ENCODE measurements around the gene ADISSP.
"Not testable (repeated sequence)": the region's sequence is repeated elsewhere in the genome, so short reads cannot be mapped to it uniquely, and the experiment has no call there.

The ADISSP gene

GRCh38 chr20:3797592-3798372 lies 30.2 kb upstream of the ADISSP start:
- DNase-seq, result peak; percentile 82

GRCh38 chr20:3797226-3797545 lies 29.6 kb upstream of the ADISSP start:
- no peak for DNase-seq

- DNase-seq, result no peak
Observed at GRCh38 chr20:3796477-3797225, 29.1 kb upstream of the ADISSP start.

- peak; percentile 88 for DNase-seq
Observed at GRCh38 chr20:3795511-3796468, 28.2 kb upstream of the ADISSP start, which contains the start of gene CDC25B. TSS of gene CDC25B (plus strand) at chr20:3796310. CDS start at chr20:3796532, 222 bp downstream.

- DNase-seq, result no peak
Observed at GRCh38 chr20:3794701-3795420, 27.3 kb upstream of the ADISSP start.

GRCh38 chr20:3794168-3794567 lies 26.6 kb upstream of the ADISSP start:
- DNase-seq, result not testable (repeated sequence)

DNA sequence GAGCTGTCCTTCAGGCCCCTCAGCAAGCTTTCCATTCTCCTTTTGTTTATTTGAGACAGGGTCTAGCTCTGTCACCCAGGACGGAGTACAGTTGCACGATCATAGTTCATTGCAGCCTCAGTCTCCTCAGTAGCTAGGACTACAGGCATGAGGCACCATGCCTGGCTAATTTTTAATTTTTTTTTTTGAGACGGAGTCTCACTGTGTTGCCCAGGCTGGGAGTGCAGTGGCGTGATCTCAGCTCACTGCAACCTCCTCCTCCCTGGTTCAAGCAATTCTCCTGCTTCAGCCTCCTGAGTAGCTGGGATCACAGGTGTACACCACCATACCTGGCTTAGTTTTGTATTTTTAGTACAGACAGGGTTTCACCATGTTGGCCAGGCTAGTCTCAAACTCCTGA lies 21.6 kb upstream of the ADISSP start:
- not testable (repeated sequence) for DNase-seq

DNA sequence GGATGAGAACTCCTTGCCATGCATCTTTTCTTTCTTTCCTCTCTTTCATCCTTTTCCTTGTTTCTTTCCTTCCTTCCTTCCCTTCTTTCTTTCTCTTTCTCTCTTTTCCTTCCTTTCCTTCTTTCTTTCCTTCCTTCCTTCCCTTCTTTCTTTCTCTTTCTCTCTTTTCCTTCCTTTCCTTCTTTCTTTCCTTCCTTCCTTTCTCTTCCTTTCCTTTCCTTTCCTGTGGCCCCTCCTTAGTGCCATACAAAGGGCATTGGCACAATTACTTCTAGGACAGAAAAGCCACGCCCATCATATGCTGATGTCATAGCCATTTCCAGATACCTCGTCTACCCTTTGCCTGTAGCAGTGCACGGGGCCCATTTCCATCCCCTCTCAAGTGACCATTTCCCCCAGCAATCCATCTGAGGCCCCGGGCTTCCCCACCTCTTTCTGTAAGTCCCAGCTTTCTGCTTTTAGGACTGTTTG lies 21.2 kb upstream of the ADISSP start:
- no peak for DNase-seq

- DNase-seq, result no peak
Observed at GRCh38 chr20:3787324-3788014, 19.9 kb upstream of the ADISSP start.

DNA sequence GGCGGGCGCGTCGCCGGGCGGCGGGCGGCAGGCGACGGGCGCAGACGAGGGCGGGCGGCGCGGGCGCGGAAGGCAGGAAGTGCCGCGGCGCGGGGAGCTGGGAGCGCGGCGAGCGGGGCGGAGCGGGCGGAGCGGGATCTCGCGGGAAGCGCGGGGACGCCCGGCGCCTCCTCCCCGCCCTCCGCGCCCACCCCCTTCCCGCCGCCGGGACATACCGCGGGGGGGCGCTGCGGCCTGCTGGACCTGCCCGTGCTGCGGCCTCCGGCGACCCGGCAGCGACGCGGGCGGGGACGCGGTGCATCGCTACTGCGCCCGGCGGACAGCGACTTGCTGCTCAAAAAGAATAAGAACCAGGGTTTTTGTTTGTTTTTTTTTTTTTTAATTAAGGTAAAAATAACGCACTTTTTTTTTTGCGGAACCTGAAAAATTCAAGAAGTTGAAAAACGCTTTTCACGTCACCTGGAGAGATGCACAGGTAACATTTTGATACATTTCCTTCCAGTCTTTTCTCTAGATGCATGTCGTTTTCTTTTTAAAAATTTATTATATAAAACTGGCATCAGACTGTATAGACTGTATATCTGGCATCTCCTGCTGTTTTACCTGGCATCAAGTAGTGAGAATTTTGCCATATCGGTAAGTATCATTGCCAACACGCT lies 19.2 kb upstream of the ADISSP start, which contains the start of gene CENPB:
TSS of gene CENPB (minus strand) at position 76 of the 659 bp plus-strand sequence. CDS start 257 bp downstream, outside the sequence.
- peak; percentile 86 for DNase-seq

DNA sequence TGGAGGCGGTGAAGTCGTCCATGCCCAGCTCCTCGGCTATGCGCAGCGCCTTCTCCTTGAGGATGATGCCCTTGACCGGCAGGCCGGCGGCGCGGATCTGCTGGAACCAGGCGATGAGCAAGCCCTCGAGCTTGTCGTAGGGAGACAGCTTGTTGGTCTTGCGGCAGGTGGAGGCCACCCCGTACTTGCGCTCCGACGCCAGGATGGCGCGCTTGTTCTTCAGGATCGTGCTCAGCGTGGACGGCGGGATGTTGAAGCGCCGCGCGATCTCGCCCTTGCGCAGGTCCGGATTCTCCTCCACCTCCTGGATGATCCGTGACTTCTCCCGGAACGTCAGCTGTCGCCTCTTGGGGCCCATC lies 18.6 kb upstream of the ADISSP start:
- DNase-seq, result peak; percentile 32

- no peak for DNase-seq
Observed at GRCh38 chr20:3785240-3786125, 17.9 kb upstream of the ADISSP start.

GRCh38 chr20:3784863-3785239 lies 17.3 kb upstream of the ADISSP start:
- no peak for DNase-seq

- no peak for DNase-seq
Observed at GRCh38 chr20:3784216-3784853, 16.8 kb upstream of the ADISSP start.

GRCh38 chr20:3783511-3784195 lies 16.1 kb upstream of the ADISSP start:
- DNase-seq, result no peak

DNA sequence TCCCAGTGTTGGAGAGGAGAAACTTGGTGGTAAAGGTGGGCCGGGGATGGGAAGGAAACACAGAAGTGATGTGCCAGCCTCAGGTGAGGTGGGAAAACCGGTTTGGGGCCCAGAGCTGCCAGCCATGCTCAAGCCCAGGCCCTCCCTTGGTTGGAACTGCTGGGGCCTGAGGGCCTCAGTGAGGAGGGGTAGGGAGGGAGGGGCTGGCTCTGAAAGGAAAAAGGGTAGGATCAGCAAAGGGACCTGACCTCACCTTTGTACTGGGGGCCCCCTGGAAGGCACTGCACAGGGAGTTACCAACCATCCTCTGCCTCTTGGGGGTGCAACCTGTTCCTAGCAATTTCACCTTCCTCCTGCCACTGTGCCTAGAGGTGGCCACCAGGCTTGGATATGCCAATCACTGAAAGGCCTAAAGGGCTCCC lies 15.5 kb upstream of the ADISSP start:
- no peak for DNase-seq

GRCh38 chr20:3782597-3782996 lies 15.0 kb upstream of the ADISSP start:
- no peak for DNase-seq

GRCh38 chr20:3781153-3781910 lies 13.8 kb upstream of the ADISSP start, which contains the start of gene SPEF1:
TSS of gene SPEF1 (minus strand) at chr20:3781448. CDS start at chr20:3781287, 161 bp downstream.
- DNase-seq, result peak; percentile 71

Data from CD4-positive, alpha-beta T cell treated with Interleukin-4 for 4 hours (primary cell).